ENCODE results near the gene HEATR5B. TPM values are rescaled to one million over a fixed set of nuclear protein-coding genes. Genes with fewer than 3 reads are reported as not detected.
A peak's percentile ranks its signal among the peaks of the same experiment; 100 is the strongest.

The HEATR5B gene
- total and polyA plus RNA-seq, 9 of the 15 experiments (the other 6 are each of a cell fraction or from before 2014, with no cell fraction given) = 4.2 to 21.7 (median 12.2) TPM

GRCh38 chr2:36966370-36967235, 117.6 kb downstream of the HEATR5B start, which contains the start of gene STRN (continued):
- TF ChIP-seq E2F8 (IDR thresholded peaks at IDR 0.05; ENCODE audit: low read depth, partially characterized antibody) (peak; percentile 76), FOXO4 (CRISPR knock-in tag; IDR thresholded peaks at IDR 0.05) (no peak), RBM34 (IDR thresholded peaks at IDR 0.05; ENCODE audit: borderline replicate concordance, insufficient read depth, low read length) (no peak), TRIM25 (IDR thresholded peaks at IDR 0.05; ENCODE audit: borderline replicate concordance) (no peak), SMAD3 (CRISPR knock-in tag; conservative IDR thresholded peaks at IDR 0.05) (no peak), SETDB1 (IDR thresholded peaks at IDR 0.05; ENCODE audit: low read length) (no peak), ZHX1 (conservative IDR thresholded peaks at IDR 0.05; ENCODE audit: low read length) (no peak), HMG20B (CRISPR knock-in tag; IDR thresholded peaks at IDR 0.05) (no peak), ZNF76 (CRISPR knock-in tag; IDR thresholded peaks at IDR 0.05; ENCODE audit: borderline replicate concordance) (no peak), ZC3H8 (IDR thresholded peaks at IDR 0.05) (no peak), KDM2B (CRISPR knock-in tag; IDR thresholded peaks at IDR 0.05) (no peak), HOXB6 (CRISPR knock-in tag; IDR thresholded peaks at IDR 0.05; ENCODE audit: borderline replicate concordance) (no peak), POLR2A (conservative IDR thresholded peaks at IDR 0.05) (peak; percentile 93), TAF1 (IDR thresholded peaks at IDR 0.05; ENCODE audit: control insufficient read depth, extremely low read depth, insufficient read depth, low read length, severe bottlenecking) (peak; percentile 69), NR2C2 (CRISPR knock-in tag; IDR thresholded peaks at IDR 0.05) (no peak; the same call in none of the 2 replicates), NR2C2 (tag; IDR thresholded peaks at IDR 0.05) (peak; percentile 90), PTTG1 (tag; IDR thresholded peaks at IDR 0.05; ENCODE audit: low read depth) (no peak), MTA3 (IDR thresholded peaks at IDR 0.05; ENCODE audit: borderline replicate concordance) (peak; percentile 94), MAZ (CRISPR knock-in tag; conservative IDR thresholded peaks at IDR 0.05 in 1 of 2, IDR thresholded peaks at IDR 0.05 in 1 of 2) (peak; percentile 94 to 98)
